Natural killer cell (primary cell): ENCODE results near the gene IKZF2. TPM values are rescaled to one million over a fixed set of nuclear protein-coding genes. Genes with fewer than 3 reads are reported as not detected.

Experiments used
- ATAC-seq, 3 donors: fragments of 150-1000 bp in 2 of 3; fragments of 200-7000 bp in 1 of 3; cut with Tn5 transposase; 1 replicate in 1 of 3; 2 replicates in 2 of 3; pipeline ENCODE4 v1.10.0; 2021; ENCODE audit warnings: mild to moderate bottlenecking in 2 of 3, moderate library complexity in 2 of 3
- DNase-seq, 2 donors: peaks; one replicate each; pipeline versions ENCODE4 v3.0.0 to v3.0.0-alpha.2; 2013 to 2021; ENCODE audit warnings: mixed read lengths in 1 of 2
- H3K27ac ChIP-seq: one replicate; pipeline ENCODE4 v1.5.1; 2013; ENCODE audit warnings: mild to moderate bottlenecking, low read length
- H3K27me3 ChIP-seq: one replicate; pipeline ENCODE4 v1.6.1; 2013; ENCODE audit warnings: low read length; ENCODE audit not compliant: control insufficient read depth, insufficient read depth
- H3K36me3 ChIP-seq: one replicate; pipeline ENCODE4 v1.6.1; 2013; ENCODE audit warnings: low read length; ENCODE audit not compliant: control insufficient read depth, insufficient read depth
- H3K4me1 ChIP-seq: one replicate; pipeline ENCODE4 v1.6.1; 2013; ENCODE audit warnings: low read length; ENCODE audit not compliant: control insufficient read depth, insufficient read depth
- H3K4me3 ChIP-seq: one replicate; pipeline ENCODE4 v1.5.1; 2013; ENCODE audit warnings: low read length
- H3K9me3 ChIP-seq: one replicate; pipeline ENCODE4 v1.6.1; 2013; ENCODE audit warnings: low read length; ENCODE audit not compliant: control insufficient read depth, insufficient read depth
- H3K27ac Mint-ChIP-seq, 2 donors: one replicate each; pipeline ENCODE4 v1.8.0; 2022; ENCODE audit warnings: mild to moderate bottlenecking in 2 of 2, mixed read lengths in 2 of 2, moderate library complexity in 1 of 2
- H3K27me3 Mint-ChIP-seq, 2 donors: one replicate each; pipeline ENCODE4 v1.8.0; 2022; ENCODE audit warnings: low read depth in 2 of 2, mixed read lengths in 2 of 2
- H3K36me3 Mint-ChIP-seq: one replicate; pipeline ENCODE4 v1.8.0; 2022; ENCODE audit warnings: mixed read lengths
- H3K4me1 Mint-ChIP-seq, 2 donors: one replicate each; pipeline ENCODE4 v1.8.0; 2022; ENCODE audit warnings: mixed read lengths in 2 of 2
- H3K4me3 Mint-ChIP-seq: one replicate; pipeline ENCODE4 v1.8.0; 2022; ENCODE audit warnings: mild to moderate bottlenecking, moderate library complexity, mixed read lengths
- H3K9me3 Mint-ChIP-seq, 2 donors: one replicate each; pipeline ENCODE4 v1.8.0; 2022; ENCODE audit warnings: mixed read lengths in 2 of 2
- CTCF ChIP-seq: fragments of 200-600 bp; IDR thresholded peaks from one replicate; pipeline ENCODE4 v1.8.0; 2022; ENCODE audit warnings: antibody characterized with exemption
- WGBS: methylation state at CpG from one replicate; pipeline ENCODE4 v1.1.7; 2013; ENCODE audit warnings: missing lambda C conversion rate; ENCODE audit not compliant: insufficient coverage; 5-methylcytosine and 5-hydroxymethylcytosine counted together
- intact Hi-C: fragments of 100-400 bp; cut with micrococcal nuclease; formaldehyde crosslinking; loops from one replicate; pipeline ENCODE4 v1.14.2; 2022
- total RNA-seq, 4 donors: library from RNA; stranded (reverse); fragments of 120-200 nt in 1 of 4; gene quantifications; one replicate each; pipeline versions ENCODE4 v1.2.3 to v1.2.4, GENCODE V29; 2013 to 2022

The IKZF2 gene
- total RNA-seq, 3 donors from 2014 or later (not counting 1 experiment from before 2014, with no cell fraction given), result 74.4 to 162 (median 133) TPM

GRCh38 chr2:212979799-212980198, 171.6 kb downstream of the IKZF2 start:
- Mint-ChIP-seq H3K27ac (peak overlapping the region; percentile 75 to 83), H3K4me3 (peak overlapping the region; percentile 85), H3K9me3 (no peaks in the 10 kb centered on the region), H3K36me3 (no peaks in the 10 kb centered on the region), H3K27me3 (no peaks in the 10 kb centered on the region), H3K4me1 (peaks cover 37 to 47% of the 10 kb centered on the region in 2 donors)
- Histone ChIP-seq H3K4me3 (no peak overlapping the region), H3K27ac (peak overlapping the region; percentile 64), H3K27me3 (no peaks in the 10 kb centered on the region), H3K4me1 (peaks cover 9% of the 10 kb centered on the region), H3K36me3 (no peaks in the 10 kb centered on the region), H3K9me3 (no peaks in the 10 kb centered on the region)
- intact Hi-C loops, result loop anchor here (1.0 to 5.0 kb wide), 2 partner anchors 10 to 173 kb away; partner anchors contain the start of gene IKZF2
- WGBS, result 18% methylated on average over 1 of the region's 1 CpG
- peak; percentile 70 to 82 (median 82) for ATAC-seq
- peak in 1 of 2 donors; percentile 31 for DNase-seq
- TF ChIP-seq CTCF, result no peak

GRCh38 chr2:212979046-212979612, 172.3 kb downstream of the IKZF2 start:
- no peak overlapping the region for H3K4me3 ChIP-seq
- H3K4me1 ChIP-seq, result peaks cover 9% of the 10 kb centered on the region
- DNase-seq, result no peak
- WGBS, result 20% methylated on average over 1 of the region's 2 CpGs
- H3K27me3 ChIP-seq, result no peaks in the 10 kb centered on the region
- Mint-ChIP-seq H3K4me3 (peak overlapping the region; percentile 85), H3K27ac (peak overlapping the region; percentile 75 to 83), H3K9me3 (no peaks in the 10 kb centered on the region), H3K36me3 (no peaks in the 10 kb centered on the region), H3K4me1 (peaks cover 37 to 47% of the 10 kb centered on the region in 2 donors), H3K27me3 (no peaks in the 10 kb centered on the region)
- intact Hi-C loops, result loop anchor here (1.0 to 5.0 kb wide), 2 partner anchors 10 to 173 kb away; partner anchors contain the start of gene IKZF2
- peak; percentile 59 to 76 (median 74) for ATAC-seq
- H3K27ac ChIP-seq, result peak overlapping the region; percentile 64
- TF ChIP-seq CTCF, result no peak
- H3K9me3 ChIP-seq, result no peaks in the 10 kb centered on the region
- no peaks in the 10 kb centered on the region for H3K36me3 ChIP-seq

- H3K36me3 Mint-ChIP-seq, result peaks cover 2% of the 10 kb centered on the region
- Histone ChIP-seq H3K4me3 (no peak overlapping the region), H3K27ac (no peak overlapping the region), H3K4me1 (peaks cover 8% of the 10 kb centered on the region), H3K27me3 (no peaks in the 10 kb centered on the region), H3K9me3 (no peaks in the 10 kb centered on the region), H3K36me3 (no peaks in the 10 kb centered on the region)
- 78% methylated on average over 2 of the region's 2 CpGs for WGBS
- peaks cover 42 to 50% of the 10 kb centered on the region in 2 donors for H3K4me1 Mint-ChIP-seq
- no peak overlapping the region for H3K4me3 Mint-ChIP-seq
- no peaks in the 10 kb centered on the region for H3K9me3 Mint-ChIP-seq
- ATAC-seq (no peak), DNase-seq (no peak)
- intact Hi-C loops, result loop anchor here (5.0 kb wide), 1 partner anchor 175 kb away; the partner anchor contains the start of gene IKZF2
- TF ChIP-seq CTCF, result no peak
- H3K27me3 Mint-ChIP-seq, result no peaks in the 10 kb centered on the region
- H3K27ac Mint-ChIP-seq, result peak overlapping the region in 1 of 2 donors; percentile 1
Measured at GRCh38 chr2:212977152-212977551, 174.3 kb downstream of the IKZF2 start.
